Hypothalamus (tissue), 51 donors: ENCODE data around the gene TBC1D1.

Source experiments
- DNase-seq, 51 donors: peaks; one replicate each; lab custom pipeline; 2025; lab: John Stamatoyannopoulos, UW

The TBC1D1 gene

DNA sequence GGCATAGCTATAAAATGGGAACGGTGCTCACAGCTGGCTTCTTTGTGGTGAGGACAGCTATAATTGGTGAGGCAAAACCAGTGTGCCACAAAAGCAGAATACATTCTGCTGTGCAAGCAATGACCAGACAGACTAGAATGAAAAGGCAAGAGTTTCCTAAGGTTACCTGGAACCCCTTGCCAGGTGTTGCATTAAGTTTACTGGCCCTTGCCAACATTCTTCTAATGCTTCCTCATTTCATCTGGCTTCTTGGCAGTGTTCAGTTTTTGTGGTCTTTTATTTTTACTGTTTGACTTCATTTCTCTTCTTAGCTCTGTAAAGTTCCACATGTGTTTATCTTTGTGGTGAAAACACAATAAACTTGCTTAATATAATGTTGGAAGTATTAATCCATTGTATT lies 200.8 kb downstream of the TBC1D1 start:
- DNase-seq = no peak

DNA sequence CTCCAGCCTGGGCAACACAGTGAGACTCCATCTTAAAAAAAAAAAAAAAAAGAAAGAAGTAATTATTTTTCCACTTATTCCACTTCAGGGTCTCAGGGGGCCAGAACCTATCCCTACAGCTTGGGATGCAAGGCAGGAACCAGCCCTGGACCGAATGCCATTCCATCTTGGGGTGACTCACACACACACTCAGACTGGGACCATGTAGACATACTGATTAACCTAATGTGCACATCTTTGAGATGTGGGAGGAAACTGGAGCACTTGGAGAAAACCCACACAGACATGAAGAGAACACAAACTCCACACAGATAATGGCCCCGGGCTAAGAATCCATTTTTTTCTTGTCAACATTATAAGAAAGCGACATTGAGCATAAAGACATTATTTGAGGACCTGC lies 201.8 kb downstream of the TBC1D1 start:
- DNase-seq = no peak

DNA sequence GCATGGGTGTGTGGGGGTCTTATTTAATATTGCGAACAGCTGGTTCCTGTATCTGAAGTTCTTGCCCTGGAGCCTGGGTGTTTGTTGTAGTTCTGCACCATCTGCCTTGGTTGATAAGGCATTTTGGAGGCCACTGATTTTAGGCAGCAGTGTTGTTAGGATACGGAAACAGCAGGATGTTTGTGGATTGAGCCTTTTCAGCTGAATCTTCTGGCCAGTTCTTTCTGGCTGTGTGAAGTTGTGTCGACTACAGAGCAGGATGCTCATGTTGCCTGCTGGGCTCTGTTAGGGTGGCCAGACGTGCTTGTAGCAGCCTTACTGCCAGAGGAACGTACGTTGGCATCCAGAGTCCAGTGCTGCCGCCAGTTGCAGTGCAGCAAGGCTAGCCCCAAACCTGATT lies 203.5 kb downstream of the TBC1D1 start:
- DNase-seq = no peak

DNA sequence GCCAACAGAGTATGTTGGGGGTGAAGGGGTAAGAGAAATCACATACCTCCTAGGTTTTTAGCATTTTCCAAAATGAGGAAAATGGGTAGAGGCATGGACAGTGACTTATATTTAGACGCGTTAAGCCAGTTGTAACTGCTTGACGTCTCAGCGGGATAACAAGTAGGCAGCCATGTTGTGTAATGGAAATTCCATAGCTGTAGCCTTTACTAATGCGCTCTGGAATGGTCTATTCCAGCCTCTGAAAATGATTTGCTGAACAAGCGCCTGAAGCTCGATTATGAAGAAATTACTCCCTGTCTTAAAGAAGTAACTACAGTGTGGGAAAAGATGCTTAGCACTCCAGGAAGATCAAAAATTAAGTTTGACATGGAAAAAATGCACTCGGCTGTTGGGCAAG lies 204.8 kb downstream of the TBC1D1 start:
- DNase-seq = no peak

DNA sequence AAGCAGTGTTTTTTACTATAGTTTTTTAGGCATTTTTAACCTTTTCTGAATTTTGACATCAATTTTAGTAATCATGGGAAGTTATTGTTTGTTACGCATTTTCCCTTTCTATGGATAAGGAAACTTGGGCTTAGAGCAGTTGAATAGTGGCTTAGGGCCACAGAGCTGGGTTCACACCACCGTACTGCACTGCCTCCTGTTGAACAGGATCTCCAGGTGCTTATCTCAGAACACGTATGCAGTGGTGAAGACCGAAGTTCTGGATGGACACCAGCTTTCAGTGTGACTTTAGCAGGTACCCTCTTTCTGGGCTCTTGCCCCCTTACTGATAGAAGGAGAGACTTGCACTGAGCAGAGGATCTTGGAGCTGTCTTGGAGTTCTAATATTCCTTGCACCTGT lies 206.9 kb downstream of the TBC1D1 start:
- no peak for DNase-seq

DNA sequence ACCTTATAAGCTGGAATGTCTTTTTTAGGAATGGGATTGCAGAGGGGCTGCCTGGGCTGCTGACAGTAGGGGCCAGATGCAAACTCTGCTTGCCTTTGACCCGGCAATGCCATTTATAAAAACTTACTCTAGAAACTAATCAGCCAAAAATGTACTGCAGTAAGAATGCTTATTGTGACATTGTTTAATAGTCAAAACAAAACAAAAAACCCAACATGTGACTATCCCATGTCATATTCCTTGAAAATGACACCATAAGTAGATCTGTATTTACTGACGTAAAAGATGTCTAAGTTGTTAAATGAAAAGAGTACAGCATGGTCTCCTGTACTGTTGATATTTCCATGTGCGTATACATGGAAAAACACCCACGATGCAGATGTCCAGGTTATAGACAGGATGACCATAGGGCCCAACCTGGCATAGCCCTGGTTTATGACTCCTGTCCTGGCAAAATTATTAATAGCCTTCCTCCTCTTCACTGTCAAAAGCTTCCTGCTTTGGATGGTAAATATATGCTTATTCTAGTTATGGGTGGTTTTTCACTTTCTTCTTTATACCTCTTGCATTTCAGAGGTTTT lies 208.2 kb downstream of the TBC1D1 start:
- no peak for DNase-seq

DNA sequence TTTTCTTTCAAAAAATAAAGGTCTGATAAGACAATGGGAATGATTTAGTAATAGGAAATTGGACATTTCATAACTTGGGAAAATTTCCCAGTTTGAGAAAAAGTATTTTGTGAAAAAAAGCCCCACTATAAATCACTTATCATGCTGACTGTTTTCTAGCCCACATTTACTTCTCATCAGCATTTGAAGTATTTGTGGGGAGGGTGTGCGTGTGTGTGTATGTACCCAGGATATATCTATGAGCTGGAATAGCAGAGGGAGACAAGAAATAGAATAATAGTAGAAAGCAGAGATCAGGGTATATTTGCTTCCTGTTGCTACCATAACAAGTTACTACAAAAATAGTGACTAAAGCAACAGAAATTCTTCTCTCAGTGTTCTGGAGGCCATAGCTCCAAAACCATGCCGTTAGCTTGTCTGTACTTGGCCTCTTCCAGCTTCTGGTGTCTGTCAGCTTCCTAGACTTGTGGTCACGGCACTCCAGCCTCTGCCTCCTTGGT lies 209.1 kb downstream of the TBC1D1 start:
- DNase-seq = no peak

DNA sequence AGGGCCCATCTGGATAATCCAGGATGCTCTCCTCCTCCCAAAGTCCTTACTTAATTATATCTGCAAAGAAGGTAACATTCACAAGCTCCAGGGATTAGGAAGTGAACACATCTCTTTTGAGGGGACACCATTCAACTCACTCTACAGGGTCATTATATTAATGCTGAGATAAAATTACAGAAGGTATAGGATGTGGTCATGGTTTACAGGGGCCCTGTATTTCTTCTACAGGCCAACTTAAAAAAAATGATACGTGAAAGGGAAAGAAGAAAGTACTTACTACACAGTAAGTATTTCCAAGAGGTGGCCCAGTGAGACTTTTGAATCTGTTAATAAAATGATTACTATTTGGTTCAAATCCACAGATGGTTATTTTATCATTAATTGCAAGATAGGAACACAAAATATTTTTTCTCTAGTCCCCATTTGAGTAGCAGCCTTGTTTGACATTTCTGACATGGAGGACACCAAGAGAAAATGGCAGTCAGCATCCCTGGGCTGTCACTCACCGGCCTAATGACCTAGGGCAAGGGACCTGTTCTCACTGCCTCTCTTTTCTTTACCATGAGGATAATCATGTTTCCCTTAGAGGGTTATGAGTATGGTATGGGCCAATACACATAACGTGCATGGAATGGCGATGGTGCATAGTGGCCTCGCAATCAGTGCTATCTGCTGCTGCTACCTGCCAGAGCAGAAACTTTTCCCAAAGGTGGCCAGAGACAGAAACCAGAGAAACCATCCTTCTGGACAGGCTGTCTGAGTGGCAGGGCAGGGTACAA lies 209.8 kb downstream of the TBC1D1 start:
- DNase-seq = no peak

DNA sequence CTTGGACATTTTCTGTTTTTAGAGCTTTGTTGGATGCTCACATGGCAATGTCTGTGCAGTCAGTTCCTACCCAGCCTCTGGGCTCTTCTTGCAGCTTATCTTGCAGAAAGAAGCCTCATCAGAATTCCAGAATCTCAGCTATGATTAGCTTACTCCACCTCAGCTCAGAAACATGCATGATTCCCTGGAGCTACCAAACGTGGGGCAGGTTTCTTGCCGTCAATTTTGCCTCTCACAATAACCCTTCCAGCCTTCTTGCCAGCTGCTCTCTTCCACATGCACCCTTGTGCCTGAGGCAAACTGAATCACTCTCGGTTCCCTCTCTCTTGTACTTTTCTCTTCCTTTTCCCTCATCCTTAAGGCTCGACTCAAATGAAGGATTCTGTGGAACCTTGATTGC lies 210.7 kb downstream of the TBC1D1 start:
- peak in 1 of 51 donors; percentile 26 for DNase-seq

DNA sequence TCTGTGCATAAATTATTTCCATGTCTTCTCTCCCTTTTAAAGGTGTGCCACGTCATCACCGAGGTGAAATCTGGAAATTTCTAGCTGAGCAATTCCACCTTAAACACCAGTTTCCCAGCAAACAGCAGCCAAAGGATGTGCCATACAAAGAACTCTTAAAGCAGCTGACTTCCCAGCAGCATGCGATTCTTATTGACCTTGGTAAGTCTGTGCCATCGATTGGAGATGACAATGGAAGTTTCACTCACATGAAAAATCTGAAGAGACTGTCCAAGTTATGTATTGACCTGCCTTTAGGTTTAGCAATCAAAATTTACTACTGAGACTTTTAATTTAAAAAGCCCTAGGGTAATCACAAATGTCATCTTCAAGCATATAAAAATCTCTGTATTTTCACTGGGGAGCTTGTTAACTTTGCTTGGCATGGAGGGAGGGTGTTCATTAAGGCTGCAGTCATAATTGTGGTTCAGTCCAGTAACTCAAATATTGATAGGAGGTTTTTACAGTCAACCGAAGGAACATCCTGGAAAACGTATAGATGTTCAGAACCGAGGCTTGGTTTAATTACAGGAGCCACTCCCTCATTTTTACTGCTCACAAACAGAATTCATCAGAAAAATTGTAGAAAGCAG lies 212.2 kb downstream of the TBC1D1 start:
- DNase-seq = no peak

DNA sequence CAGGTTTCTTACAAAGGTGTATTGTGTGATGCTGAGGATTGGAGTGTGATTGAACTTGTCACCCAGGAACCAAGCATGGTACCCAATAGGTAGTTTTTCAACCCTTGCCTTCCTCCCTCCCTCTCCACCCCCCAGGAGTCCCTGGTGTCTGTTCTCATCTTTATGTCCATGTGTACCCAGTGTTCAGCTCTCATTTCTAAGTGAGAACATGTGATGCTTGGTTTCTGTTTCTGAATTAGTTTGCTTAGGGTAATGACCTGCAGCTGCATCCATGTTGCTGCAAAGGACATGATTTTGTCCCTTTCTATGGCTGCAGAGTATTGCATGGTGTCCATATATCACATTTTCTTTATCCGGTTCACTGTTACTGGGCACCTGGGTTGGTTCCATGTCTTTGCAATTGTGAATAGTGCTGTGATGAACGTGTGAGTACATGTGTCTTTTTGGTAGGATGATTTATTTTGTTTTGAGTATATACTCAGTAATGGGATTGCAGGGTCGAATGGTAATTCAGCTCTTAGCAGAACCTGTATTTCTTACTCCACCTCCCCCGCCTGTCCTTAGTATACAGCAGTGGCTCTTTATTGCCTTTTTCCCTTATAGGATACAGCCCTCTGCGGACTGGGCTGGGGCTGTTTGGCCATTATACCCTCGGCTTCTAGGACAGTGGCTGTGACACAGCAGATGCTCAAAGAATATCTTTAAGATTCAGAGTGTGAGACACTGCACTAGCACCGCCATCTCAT lies 214.8 kb downstream of the TBC1D1 start:
- no peak for DNase-seq

DNA sequence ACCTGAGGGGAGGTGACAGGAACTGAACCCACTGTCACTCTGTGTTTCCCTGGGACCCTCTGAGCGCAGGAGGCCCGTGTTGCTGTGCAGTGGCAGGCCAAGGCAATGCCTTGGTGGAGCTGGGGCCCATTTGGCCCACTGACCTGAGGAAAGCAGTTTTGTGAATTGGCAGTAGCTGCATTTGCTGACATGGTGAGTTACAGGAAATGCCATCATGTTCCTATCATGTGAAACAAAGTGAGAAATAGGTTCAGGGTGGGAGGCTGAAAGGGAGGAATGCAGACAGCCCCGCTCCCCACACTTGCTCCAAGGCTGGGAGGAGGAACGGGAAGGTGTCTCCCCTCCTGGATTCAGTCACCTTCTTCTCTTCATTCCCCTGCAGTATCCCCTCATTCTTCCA lies 215.4 kb downstream of the TBC1D1 start:
- DNase-seq = no peak

DNA sequence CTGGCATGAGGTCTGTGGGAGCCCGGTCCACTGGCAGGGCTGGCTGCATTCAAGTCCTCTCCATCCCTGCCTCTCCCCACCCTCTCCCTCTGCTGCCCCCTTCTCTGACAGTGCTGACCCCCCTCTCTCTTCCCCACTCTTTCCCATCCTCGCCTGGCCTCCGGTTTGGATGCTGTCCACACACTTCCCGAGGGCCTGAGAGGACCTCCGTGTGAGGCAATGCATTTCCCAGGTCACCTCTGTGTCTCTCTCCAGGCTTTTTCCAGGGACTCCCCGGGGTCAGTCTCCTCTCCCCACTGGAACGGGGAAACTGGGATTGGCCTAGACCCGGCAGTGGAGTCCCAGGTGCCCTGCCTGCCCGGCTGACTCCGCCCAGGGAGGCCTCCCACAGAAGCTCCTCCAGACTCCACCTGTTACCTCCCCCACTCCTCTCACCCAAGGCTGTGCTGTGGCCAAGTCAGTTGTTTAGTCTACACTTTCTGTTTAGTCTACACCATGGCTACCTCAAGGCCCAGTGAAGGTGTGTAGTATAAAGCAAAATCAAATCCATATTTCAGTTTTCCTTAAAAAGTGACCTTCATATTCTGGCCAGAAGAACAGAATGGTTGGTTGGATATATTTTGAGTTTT lies 216.1 kb downstream of the TBC1D1 start:
- DNase-seq = no peak

DNA sequence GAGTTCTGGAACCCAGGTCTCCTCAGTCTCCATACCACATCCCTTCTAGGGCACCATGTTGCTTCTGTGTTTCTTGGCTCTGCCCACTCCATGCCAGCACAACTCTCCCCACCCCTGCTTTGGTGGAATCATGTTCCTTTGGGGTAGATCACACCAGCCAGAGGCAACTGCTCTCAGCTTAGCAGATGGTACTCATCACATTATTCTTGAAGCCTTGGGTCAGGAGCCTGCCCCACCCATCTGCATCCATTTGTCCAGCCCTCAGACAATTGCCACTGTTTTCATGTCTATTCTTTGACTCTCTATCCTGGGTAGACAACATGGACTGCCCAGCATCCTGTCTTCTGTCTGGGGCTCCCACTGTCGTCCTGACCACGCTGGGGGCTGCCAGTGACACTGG lies 216.9 kb downstream of the TBC1D1 start:
- DNase-seq = no peak

DNA sequence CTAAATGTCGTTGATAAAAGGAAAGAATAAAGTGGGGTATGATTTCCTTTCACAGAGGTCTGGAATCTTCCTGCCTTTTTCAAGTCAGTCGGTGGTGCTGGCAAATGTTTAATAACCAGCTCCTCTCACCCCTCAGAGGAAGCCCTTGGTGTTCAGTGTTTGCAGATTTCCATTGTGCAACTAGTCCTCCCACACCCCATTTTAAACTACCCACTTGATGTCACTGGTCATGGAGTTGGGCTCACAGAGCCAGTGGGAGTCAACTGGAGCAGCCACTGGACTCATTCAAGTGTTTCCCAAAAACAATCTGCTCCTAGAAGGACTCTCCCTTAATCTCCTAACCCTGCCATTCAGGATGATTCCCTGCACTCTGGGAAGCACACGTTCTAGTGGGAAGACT lies 218.5 kb downstream of the TBC1D1 start:
- DNase-seq = no peak

DNA sequence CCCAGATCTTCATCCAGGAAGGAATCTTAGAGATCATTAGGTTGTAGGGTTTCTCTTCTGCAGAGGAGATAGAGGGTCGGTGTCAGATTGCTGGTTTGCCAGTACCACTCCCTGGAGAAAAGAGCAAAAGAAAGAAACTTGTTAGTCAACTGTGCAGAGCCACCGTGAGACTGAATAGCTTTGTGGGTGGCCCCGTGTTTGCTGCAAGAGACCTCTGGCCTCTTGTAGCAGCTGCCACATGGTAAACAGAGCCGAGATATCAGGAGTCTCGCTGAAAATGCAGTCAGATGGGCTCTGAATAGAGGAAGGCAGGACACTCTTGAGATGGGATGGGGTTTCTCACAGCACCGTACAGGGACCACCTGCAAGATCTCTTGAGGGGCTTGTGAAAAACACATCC lies 219.0 kb downstream of the TBC1D1 start:
- DNase-seq = no peak

DNA sequence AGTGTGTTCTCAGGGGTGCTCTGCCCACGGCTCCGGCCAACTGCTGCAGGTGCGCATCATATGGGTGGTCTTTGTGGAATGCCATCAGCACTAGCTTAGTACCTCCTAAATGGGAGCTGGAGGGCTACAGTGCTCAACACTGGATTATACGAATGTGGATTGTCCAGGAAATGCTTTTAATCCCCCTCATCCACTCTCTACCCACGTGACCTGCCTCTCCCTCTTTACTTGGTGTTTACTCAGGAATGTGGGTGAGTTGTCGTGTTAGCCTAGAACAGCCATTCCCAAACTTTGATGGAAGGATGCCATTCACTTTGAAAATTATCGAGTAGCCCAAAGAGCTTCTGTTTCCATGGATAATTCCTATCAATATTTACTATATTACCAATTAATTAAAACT lies 220.1 kb downstream of the TBC1D1 start:
- no peak for DNase-seq

DNA sequence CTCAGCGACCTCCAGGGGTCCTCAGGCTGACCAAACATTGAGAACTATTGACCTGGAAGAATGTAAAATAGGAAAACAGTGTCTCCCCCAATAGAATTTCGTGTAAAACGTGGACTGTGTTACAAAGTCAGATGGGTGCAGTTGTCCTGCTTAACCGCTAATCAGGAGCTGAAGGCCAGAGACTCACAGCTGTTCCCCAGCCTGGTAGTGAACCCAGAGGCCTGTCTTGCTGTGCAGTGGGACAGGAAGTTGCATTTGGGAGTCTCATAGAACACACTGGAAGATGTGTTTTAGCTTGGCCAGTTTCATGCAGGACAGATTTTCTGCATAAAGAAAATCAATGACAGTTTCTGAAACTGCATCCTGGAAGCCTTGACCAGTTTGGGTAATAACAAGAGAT lies 220.8 kb downstream of the TBC1D1 start:
- DNase-seq = no peak

DNA sequence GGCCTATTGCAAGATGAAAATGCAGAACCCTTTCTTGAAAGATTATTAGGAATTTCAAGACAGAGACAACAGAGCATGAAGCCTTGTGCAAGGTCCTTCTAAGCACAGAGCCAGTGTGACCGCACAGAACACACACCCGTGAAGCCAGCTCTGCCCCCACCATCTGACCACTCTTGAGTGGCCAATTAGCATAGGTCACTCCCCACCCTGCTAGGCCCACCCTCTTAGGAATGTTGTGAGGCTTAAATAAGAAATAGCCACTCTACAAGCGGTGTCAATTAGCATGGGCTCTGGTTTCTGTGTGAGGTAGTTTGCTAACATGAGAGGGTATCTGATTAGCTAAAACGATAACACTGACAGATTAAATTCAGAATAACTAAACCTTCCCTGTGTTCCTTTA lies 222.2 kb downstream of the TBC1D1 start:
- no peak for DNase-seq

DNA sequence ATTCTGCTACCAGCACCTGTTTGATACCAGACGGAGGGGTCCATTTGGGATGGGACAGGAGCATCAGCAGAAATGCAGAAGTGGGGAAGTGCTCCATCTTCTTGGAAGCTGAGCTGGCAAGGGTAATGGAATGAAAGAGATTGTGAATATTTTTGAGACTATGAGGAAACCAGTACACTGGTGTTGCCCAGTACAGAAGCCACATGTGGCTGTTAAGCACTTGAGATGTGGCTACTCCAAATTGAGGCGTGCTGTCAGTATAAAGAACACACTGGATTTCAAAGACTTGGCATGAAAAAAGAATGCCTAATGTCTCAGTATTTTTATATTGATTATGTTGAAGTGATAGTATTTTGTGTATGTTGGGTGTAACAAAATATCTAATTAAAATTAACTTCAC lies 222.7 kb downstream of the TBC1D1 start:
- DNase-seq = no peak
